Measurements from ENCODE around the gene PARVB. TPM values are rescaled to one million over a fixed set of nuclear protein-coding genes. Genes with fewer than 3 reads are reported as not detected.

PARVB gene
- total RNA-seq, 4 donors from 2014 or later: 10.5 to 25.1 (median 14.6) TPM

- intact Hi-C loops (cut with DNase I; ENCODE audit: low total_unique reads): no loop called here
- 50 to 58% methylated on average over 11 of the region's 11 CpGs for WGBS, 2 donors
- peak in 1 of 2 donors; percentile 74 for DNase-seq (ENCODE audit: low spot score in 2 of 2)
- TF ChIP-seq CTCF (IDR thresholded peaks at IDR 0.05): no peak
- no peak for TF ChIP-seq POLR2A (IDR thresholded peaks at IDR 0.05)
- H3K4me3 ChIP-seq (ENCODE audit: low read depth, poor library complexity, severe bottlenecking): no peak overlapping the region
Observed at GRCh38 chr22:44202261-44202789, 178.2 kb downstream of the PARVB start.

GRCh38 chr22:44203203-44203602 lies 179.1 kb downstream of the PARVB start:
- TF ChIP-seq POLR2A (IDR thresholded peaks at IDR 0.05): no peak
- no peak for TF ChIP-seq CTCF (IDR thresholded peaks at IDR 0.05)
- intact Hi-C loops (cut with DNase I; ENCODE audit: low total_unique reads): no loop called here
- H3K4me3 ChIP-seq (ENCODE audit: low read depth, poor library complexity, severe bottlenecking): no peak overlapping the region
- WGBS, 2 donors: 59 to 76% methylated on average over 6 of the region's 6 CpGs
- DNase-seq (ENCODE audit: low spot score in 2 of 2): no peak

DNA sequence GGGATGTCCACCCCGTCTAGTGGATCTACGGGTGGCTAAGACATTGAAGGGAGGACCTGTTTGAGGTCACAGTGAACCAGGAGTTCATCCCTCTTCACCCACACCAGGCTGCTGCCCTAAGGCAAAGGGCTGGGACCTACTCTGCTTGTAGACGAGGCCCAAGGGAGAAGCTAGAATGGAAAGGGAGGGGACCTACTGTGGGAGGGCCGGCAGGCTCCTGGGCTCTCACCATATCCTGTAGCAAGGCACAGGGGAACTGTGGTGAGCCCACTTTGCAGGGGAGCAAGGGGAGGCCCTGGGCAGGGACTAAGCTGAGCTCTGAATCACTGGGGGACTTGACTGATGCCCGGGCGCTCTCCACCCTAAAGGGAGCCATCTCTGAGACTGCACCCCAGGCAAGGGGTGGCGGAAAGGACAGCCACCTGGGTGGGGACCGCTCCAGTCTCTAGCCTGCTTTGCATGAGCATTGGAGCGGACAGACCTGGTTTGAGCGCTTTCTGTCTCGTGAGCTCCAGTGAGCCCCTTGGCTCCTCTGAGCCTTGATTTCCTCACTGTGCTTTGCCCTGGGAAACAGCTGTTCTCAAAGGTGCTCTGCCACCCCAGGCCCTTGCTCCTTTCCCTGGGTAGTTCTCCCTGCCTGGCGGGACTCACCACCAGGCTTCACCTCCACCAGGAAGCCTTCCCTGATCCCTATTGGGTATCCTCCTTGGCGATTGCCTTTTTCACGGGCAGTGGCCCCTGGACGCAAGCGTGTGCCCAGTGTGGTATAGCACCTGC lies 180.8 kb downstream of the PARVB start:
- no peak overlapping the region for H3K4me3 ChIP-seq (ENCODE audit: low read depth, poor library complexity, severe bottlenecking)
- intact Hi-C loops (cut with DNase I; ENCODE audit: low total_unique reads): no loop called here
- WGBS, 2 donors: 81 to 86% methylated on average over 16 of the region's 16 CpGs
- peak in 1 of 2 donors; percentile 67 for DNase-seq (ENCODE audit: low spot score in 2 of 2)
- TF ChIP-seq CTCF (IDR thresholded peaks at IDR 0.05) (no peak), POLR2A (IDR thresholded peaks at IDR 0.05) (no peak)

DNA sequence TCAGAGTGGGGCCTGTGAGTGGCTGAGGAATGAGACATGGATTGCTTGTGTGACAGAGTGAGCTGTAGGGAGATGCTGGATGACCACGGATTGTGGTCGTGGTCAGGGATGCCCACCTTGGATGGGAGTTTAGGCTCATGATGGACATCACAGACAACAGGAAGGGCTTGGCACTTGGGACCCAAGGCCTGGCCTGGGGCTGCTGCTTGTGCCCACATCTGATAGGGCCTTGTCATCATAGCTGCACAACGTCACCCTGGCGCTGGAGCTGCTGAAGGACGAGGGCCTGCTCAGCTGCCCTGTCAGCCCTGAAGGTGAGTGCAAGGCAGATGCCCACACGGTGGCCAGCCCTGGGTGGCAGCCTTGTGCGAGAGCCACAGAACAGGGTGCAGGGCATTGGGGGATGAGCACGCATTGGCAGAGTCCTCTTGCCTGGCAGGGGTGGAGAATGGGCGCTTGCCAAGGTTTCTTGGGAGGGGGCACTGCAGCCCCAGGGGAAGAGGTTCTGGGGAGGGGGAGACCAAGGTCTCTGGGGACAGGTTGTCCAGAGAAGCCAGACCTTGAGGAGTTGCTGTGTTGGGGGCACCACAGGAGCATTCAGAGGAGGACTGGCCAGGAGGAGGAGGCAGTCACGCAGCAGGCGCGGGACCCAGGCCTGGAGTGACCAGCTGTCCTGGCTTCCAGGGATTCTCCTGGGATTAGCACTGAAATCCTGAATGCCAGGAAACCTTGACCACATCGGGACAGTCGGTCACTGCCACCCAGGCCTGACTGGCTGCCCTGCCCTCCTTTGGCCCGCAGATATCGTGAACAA lies 181.6 kb downstream of the PARVB start:
- peak in 1 of 2 donors; percentile 80 for DNase-seq (ENCODE audit: low spot score in 2 of 2)
- TF ChIP-seq CTCF (IDR thresholded peaks at IDR 0.05) (no peak), POLR2A (IDR thresholded peaks at IDR 0.05) (no peak)
- H3K4me3 ChIP-seq (ENCODE audit: low read depth, poor library complexity, severe bottlenecking): no peak overlapping the region
- WGBS, 2 donors: 89 to 91% methylated on average over 12 to 13 of the region's 16 CpGs
- intact Hi-C loops (cut with DNase I; ENCODE audit: low total_unique reads): no loop called here

- no peak overlapping the region for H3K4me3 ChIP-seq (ENCODE audit: low read depth, poor library complexity, severe bottlenecking)
- peak in 1 of 2 donors; percentile 74 for DNase-seq (ENCODE audit: low spot score in 2 of 2)
- intact Hi-C loops (cut with DNase I; ENCODE audit: low total_unique reads): no loop called here
- TF ChIP-seq CTCF (IDR thresholded peaks at IDR 0.05) (no peak), POLR2A (IDR thresholded peaks at IDR 0.05) (no peak)
- WGBS, 2 donors: 83 to 89% methylated on average over 9 of the region's 9 CpGs
Observed at GRCh38 chr22:44206330-44206645, 182.2 kb downstream of the PARVB start.
